ENCODE results near the gene HEG1.

DNA sequence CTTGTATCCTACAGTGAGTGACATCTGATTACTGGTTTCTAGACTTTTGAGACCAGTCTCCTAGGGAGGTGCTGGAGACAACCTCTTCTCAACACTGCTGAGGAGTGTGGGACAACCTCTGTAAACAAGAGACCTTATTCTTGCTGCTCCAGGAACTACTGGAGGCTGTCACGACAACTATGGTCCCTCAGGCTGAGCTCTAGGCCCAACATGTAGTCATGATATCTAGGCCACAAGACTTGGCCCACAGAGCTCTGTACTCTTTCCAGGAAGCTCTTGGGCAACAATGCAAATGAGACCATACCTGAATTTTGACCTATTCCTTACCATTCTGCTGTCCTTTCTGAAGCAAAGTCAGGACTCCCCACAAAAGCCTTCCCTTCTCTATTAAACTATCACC is 24.3 kb upstream of the HEG1 start:
- TF ChIP-seq, protein P1, sequence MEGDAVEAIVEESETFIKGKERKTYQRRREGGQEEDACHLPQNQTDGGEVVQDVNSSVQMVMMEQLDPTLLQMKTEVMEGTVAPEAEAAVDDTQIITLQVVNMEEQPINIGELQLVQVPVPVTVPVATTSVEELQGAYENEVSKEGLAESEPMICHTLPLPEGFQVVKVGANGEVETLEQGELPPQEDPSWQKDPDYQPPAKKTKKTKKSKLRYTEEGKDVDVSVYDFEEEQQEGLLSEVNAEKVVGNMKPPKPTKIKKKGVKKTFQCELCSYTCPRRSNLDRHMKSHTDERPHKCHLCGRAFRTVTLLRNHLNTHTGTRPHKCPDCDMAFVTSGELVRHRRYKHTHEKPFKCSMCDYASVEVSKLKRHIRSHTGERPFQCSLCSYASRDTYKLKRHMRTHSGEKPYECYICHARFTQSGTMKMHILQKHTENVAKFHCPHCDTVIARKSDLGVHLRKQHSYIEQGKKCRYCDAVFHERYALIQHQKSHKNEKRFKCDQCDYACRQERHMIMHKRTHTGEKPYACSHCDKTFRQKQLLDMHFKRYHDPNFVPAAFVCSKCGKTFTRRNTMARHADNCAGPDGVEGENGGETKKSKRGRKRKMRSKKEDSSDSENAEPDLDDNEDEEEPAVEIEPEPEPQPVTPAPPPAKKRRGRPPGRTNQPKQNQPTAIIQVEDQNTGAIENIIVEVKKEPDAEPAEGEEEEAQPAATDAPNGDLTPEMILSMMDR (IDR thresholded peaks at IDR 0.05) = no peak
- TF ChIP-seq POLR2A (IDR thresholded peaks at IDR 0.05) = no peak

Measured in sigmoid colon (tissue), 3 donors.